Fibroblast of lung (primary cell): Measurements from ENCODE around the gene CHCHD1. TPM values are rescaled to one million over a fixed set of nuclear protein-coding genes. Genes with fewer than 3 reads are reported as not detected.

Source experiments
- DNase-seq, 2 donors: peaks; one replicate each; pipeline versions ENCODE4 v3.0.0 to v3.0.0-alpha.2; 2010; ENCODE audit warnings: low read depth in 2 of 2
- H2AFZ ChIP-seq: 2 replicates; pipeline ENCODE4 v1.5.1; 2012; ENCODE audit warnings: low read length, control low read depth, inconsistent platforms
- H3K27ac ChIP-seq: 2 replicates; pipeline ENCODE4 v1.5.1; 2011; ENCODE audit warnings: low read length, control low read depth; ENCODE audit not compliant: insufficient read depth
- H3K27me3 ChIP-seq: 2 replicates; pipeline ENCODE4 v1.5.1; 2011; ENCODE audit warnings: mild to moderate bottlenecking, low read length; ENCODE audit not compliant: control insufficient read depth, insufficient read depth
- H3K36me3 ChIP-seq: 2 replicates; pipeline ENCODE4 v1.5.1; 2011; ENCODE audit warnings: low read length; ENCODE audit not compliant: control insufficient read depth, insufficient read depth
- H3K4me1 ChIP-seq: 2 replicates; pipeline ENCODE4 v1.5.1; 2011; ENCODE audit warnings: low read length; ENCODE audit not compliant: control insufficient read depth, insufficient read depth; ENCODE audit errors: extremely low read depth
- H3K4me2 ChIP-seq: 2 replicates; pipeline ENCODE4 v1.5.1; 2011; ENCODE audit warnings: low read length, control low read depth; ENCODE audit not compliant: insufficient read depth; ENCODE audit errors: extremely low read depth
- H3K4me3 ChIP-seq, 4 experiments: fragments of 200-600 bp in 1 of 4; sonication (generic) in 1 of 4; replicated peaks in 1 of 4; 2 replicates each; pipeline ENCODE4 v1.5.1; 2011 to 2016; ENCODE audit warnings: low read length in 4 of 4, low read depth in 3 of 4, mild to moderate bottlenecking in 3 of 4, control low read depth in 2 of 4, inconsistent platforms in 1 of 4, mixed read lengths in 1 of 4; ENCODE audit not compliant: insufficient read depth in 1 of 4; ENCODE audit errors: control extremely low read depth in 1 of 4
- H3K79me2 ChIP-seq: 2 replicates; pipeline ENCODE4 v1.5.1; 2012; ENCODE audit warnings: mild to moderate bottlenecking, low read length, inconsistent platforms; ENCODE audit not compliant: control insufficient read depth, insufficient read depth
- H3K9ac ChIP-seq: 2 replicates; pipeline ENCODE4 v1.5.1; 2011; ENCODE audit warnings: mild to moderate bottlenecking, low read length, control low read depth; ENCODE audit not compliant: insufficient read depth
- H3K9me3 ChIP-seq: 2 replicates; pipeline ENCODE4 v1.5.1; 2012; ENCODE audit warnings: low read depth, low read length; ENCODE audit not compliant: control insufficient read depth, insufficient read depth
- H4K20me1 ChIP-seq: 2 replicates; pipeline ENCODE4 v1.5.1; 2011; ENCODE audit warnings: low read length; ENCODE audit not compliant: control insufficient read depth, insufficient read depth; ENCODE audit errors: extremely low read depth
- CTCF ChIP-seq, 2 donors: IDR thresholded peaks in 1 of 2; conservative IDR thresholded peaks in 1 of 2; 1 replicate in 1 of 2; 2 replicates in 1 of 2; pipeline ENCODE4 v1.5.1; 2011 to 2012; ENCODE audit warnings: low read length in 2 of 2, control low read depth in 1 of 2, inconsistent platforms in 1 of 2, low read depth in 1 of 2, mild to moderate bottlenecking in 1 of 2
- EZH2 ChIP-seq: IDR thresholded peaks from 2 replicates; pipeline ENCODE4 v1.5.1; 2012; ENCODE audit warnings: low read length, control low read depth, mild to moderate bottlenecking; ENCODE audit errors: missing control alignments
- polyA plus RNA-seq, 2 donors: library from polyadenylated mRNA; depleted of rRNA in 1 of 2; stranded (reverse) in 1 of 2; unstranded in 1 of 2; fragments of >200 nt; gene quantifications; 2 replicates each; pipeline ENCODE4 v1.2.1, GENCODE V29; 2011 to 2012; ENCODE audit warnings: missing spikeins in 1 of 2
- total RNA-seq: library from RNA; depleted of rRNA; stranded (reverse); fragments of >200 nt; gene quantifications from 2 replicates; pipeline ENCODE4 v1.2.1, GENCODE V29; 2014

CHCHD1 gene
- total and polyA plus RNA-seq, 2 donors (not counting 1 experiment from before 2014, with no cell fraction given) = 21.3 to 31.0 TPM

DNA sequence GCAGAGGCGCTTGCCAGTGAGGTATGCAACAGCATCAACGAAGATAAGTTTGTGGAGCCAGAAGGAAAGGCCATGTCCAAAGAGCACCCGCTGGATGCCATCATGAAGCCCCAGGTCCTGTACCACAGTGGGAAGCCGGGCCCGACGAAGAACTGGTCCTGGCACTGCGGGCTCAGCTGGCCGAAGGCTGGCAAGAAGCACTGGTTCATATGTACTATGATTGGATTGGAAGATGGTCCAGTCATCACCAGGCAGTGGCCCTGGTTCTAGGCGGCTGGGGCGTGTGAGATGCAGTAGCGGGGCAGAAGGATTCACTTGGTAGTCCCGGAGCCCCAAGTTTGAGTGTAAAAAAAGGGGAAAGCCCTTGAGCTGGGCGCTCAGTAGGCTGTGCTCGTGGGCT, 25.6 kb downstream of the CHCHD1 start:
- peaks cover 17% of the 10 kb centered on the region for H3K36me3 ChIP-seq
- no peak overlapping the region for H2AFZ ChIP-seq
- H3K9me3 ChIP-seq = no peaks in the 10 kb centered on the region
- no peak overlapping the region for H3K4me3 ChIP-seq
- no peaks in the 10 kb centered on the region for H3K27me3 ChIP-seq
- DNase-seq = no peak
- H3K4me2 ChIP-seq = no peak overlapping the region
- TF ChIP-seq EZH2 (no peak), CTCF (conservative IDR thresholded peaks at IDR 0.05 in 1 of 2, IDR thresholded peaks at IDR 0.05 in 1 of 2; ENCODE audit: low read depth in 1 of 2, low read length in 2 of 2) (no peak)
- H3K9ac ChIP-seq = no peak overlapping the region
- H3K79me2 ChIP-seq = peaks cover 4% of the 10 kb centered on the region
- H4K20me1 ChIP-seq = no peaks in the 10 kb centered on the region
- no peak overlapping the region for H3K27ac ChIP-seq
- no peaks in the 10 kb centered on the region for H3K4me1 ChIP-seq

GRCh38 chr10:73808021-73808815, 26.4 kb downstream of the CHCHD1 start:
- Histone ChIP-seq H3K27me3 (no peaks in the 10 kb centered on the region), H3K79me2 (peaks cover 4% of the 10 kb centered on the region), H3K9me3 (no peaks in the 10 kb centered on the region), H3K4me1 (no peaks in the 10 kb centered on the region), H2AFZ (no peak overlapping the region), H3K36me3 (peaks cover 14% of the 10 kb centered on the region), H3K4me2 (no peak overlapping the region), H4K20me1 (no peaks in the 10 kb centered on the region), H3K4me3 (no peak overlapping the region), H3K27ac (no peak overlapping the region), H3K9ac (no peak overlapping the region)
- DNase-seq = no peak
- TF ChIP-seq CTCF (conservative IDR thresholded peaks at IDR 0.05 in 1 of 2, IDR thresholded peaks at IDR 0.05 in 1 of 2; ENCODE audit: low read depth in 1 of 2, low read length in 2 of 2) (no peak), EZH2 (no peak)

- H3K9ac ChIP-seq = no peak overlapping the region
- H3K4me1 ChIP-seq = no peaks in the 10 kb centered on the region
- H4K20me1 ChIP-seq = no peaks in the 10 kb centered on the region
- no peaks in the 10 kb centered on the region for H3K27me3 ChIP-seq
- H3K36me3 ChIP-seq = peaks cover 10% of the 10 kb centered on the region
- TF ChIP-seq EZH2 (no peak), CTCF (conservative IDR thresholded peaks at IDR 0.05 in 1 of 2, IDR thresholded peaks at IDR 0.05 in 1 of 2; ENCODE audit: low read depth in 1 of 2, low read length in 2 of 2) (no peak)
- peaks cover 4% of the 10 kb centered on the region for H3K79me2 ChIP-seq
- peak overlapping the region; percentile 16 for H3K4me2 ChIP-seq
- H3K27ac ChIP-seq = no peak overlapping the region
- no peak overlapping the region for H3K4me3 ChIP-seq
- no peaks in the 10 kb centered on the region for H3K9me3 ChIP-seq
- DNase-seq = no peak
- H2AFZ ChIP-seq = no peak overlapping the region
These were observed 27.4 kb downstream of the CHCHD1 start for GRCh38 chr10:73809061-73809818.
